ENCODE results near the gene POU2AF1.

POU2AF1 gene

GRCh38 chr11:111384494-111384893, 5.4 kb upstream of the POU2AF1 start:
- no peak for FAIRE-seq

- FAIRE-seq = no peak
Observed at GRCh38 chr11:111382451-111382850, 3.4 kb upstream of the POU2AF1 start.

- FAIRE-seq = no peak
Observed at GRCh38 chr11:111379602-111380136, 594 bp upstream of the POU2AF1 start.

- no peak for FAIRE-seq
Observed at GRCh38 chr11:111378185-111378860, 752 bp downstream of the POU2AF1 start.

GRCh38 chr11:111376181-111376871, 2.7 kb downstream of the POU2AF1 start:
- no peak for FAIRE-seq

GRCh38 chr11:111373590-111373989, 5.5 kb downstream of the POU2AF1 start:
- no peak for FAIRE-seq

- no peak for FAIRE-seq
Observed at GRCh38 chr11:111372538-111372937, 6.5 kb downstream of the POU2AF1 start.

- no peak for FAIRE-seq
Observed at GRCh38 chr11:111370902-111371578, 8.0 kb downstream of the POU2AF1 start.

GRCh38 chr11:111370270-111370901, 8.7 kb downstream of the POU2AF1 start:
- FAIRE-seq = no peak

GRCh38 chr11:111368285-111368560, 10.9 kb downstream of the POU2AF1 start:
- FAIRE-seq = no peak

GRCh38 chr11:111367411-111368284, 11.4 kb downstream of the POU2AF1 start:
- FAIRE-seq = no peak

- no peak for FAIRE-seq
Observed at GRCh38 chr11:111366560-111367410, 12.3 kb downstream of the POU2AF1 start.

- no peak for FAIRE-seq
Observed at GRCh38 chr11:111365722-111366559, 13.1 kb downstream of the POU2AF1 start.

- no peak for FAIRE-seq
Observed at GRCh38 chr11:111364503-111364902, 14.6 kb downstream of the POU2AF1 start.

- FAIRE-seq = no peak
Observed at GRCh38 chr11:111363985-111364384, 15.1 kb downstream of the POU2AF1 start.

GRCh38 chr11:111362887-111363411, 16.1 kb downstream of the POU2AF1 start:
- no peak for FAIRE-seq

GRCh38 chr11:111361874-111362273, 17.2 kb downstream of the POU2AF1 start:
- no peak for FAIRE-seq

- FAIRE-seq = no peak
Observed at GRCh38 chr11:111361052-111361801, 17.8 kb downstream of the POU2AF1 start.

All from colon (tissue), 2 donors.